ENCODE measurements around the gene RBBP8.
A peak's percentile ranks its signal among the peaks of the same experiment; 100 is the strongest.

The RBBP8 gene

DNA sequence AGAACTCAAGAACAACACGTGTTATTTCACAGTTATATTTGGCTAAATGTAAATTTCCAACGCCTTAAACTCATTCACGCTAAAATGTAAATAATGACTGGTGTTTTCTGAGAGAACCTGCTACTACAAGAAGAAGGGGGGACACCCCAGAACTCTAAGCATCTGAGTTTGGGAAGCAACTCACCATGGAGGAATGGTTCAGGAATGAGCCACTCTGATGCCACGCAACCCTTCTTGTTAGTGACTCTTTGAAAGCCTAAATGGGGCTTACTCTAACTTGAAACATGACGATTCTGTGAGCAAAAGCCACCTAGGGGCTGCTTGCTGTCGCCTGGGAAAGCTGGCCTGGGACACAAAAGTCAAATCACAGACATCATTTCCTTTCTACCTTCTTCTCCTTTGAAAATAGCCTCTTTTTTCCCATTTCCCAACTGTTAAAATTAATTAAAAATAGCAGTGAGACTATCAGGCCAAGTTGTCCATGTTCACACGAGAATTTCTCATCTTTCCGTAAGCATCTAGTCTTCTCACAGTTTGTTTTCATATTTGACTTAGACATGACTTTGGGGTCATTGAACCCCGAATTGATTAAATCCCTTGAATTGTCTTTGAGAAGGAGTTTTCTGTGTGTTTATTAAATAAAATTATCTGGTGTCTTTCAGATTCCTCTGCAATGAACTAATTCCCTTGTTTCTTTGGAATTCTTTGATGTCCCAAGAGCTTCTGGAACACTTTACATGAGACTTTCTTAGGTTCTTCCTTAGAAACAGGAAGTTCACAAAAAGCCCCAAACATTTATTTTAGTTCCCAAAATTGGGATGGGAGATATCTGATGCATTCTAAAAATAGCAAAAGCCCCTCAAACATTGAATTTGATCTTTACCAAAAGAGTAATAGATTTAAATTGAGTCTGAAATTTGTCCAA, 126.7 kb downstream of the RBBP8 start:
- DNase-seq (ENCODE audit: low read depth in 2 of 2), result no peak

DNA sequence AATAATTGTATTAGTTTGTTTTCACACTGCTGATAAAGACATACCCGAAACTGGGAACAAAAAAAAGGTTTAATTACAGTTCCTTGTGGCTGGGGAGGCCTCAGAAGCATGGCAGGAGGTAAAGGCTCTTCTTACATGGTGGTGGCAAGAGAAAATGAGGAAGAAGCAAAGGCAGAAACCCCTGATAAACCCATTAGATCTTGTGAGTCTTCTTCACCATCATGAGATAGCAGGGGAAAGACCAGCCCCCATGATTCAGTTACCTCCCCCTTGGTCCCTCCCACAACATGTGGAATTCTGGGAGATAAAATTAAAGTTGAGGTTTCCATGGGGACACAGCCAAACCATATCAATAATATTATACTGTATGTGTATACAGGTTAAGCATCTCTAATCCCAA, 128.9 kb downstream of the RBBP8 start:
- no peak for DNase-seq (ENCODE audit: low read depth in 2 of 2)

DNA sequence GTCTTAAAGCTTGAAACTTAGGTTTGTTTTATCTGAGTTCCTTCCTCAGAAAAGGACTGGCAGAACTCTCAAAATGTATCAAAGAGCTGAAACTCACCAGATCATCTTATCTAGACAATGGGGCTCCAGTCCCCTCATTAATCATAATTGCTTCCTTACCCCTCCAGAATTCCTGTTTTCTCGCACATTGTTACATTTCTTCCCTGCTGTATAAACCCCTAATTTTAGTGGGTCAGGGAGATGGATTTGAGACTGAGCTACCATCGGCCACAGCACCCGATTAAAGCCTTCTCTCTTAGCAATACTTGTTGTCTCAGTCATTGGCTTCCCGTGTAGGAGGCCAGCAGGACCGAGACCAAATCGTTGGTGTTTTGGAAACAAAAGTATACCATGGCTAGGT, 130.4 kb downstream of the RBBP8 start:
- no peak for DNase-seq (ENCODE audit: low read depth in 2 of 2)

DNA sequence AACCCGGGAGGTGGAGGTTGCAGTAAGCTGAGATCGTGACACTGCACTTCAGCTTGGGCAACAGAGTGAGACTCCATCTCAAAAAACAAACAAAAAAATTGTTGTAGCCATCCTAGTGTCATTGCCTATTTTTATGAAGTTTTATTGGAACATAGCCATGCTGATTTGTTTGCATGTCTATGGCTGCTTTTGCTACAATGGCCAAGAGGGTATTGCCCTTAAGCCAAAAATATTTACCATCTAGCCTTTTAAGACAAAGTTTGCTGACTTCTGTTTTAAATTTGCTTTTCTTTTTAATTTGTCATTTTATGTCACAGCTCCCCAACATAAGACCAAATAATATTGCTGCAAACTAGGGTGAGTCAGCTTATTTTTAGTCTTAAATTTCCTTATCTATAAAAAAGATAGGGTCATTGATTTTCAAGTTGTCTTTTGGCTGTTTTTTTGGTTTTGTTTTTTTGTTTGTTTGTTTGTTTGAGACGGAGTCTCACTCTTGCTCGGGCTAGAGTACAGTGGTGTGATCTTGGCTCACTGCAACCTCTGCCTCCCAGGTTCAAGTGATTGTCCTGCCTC, 132.2 kb downstream of the RBBP8 start:
- no peak for DNase-seq (ENCODE audit: low read depth in 2 of 2)

DNA sequence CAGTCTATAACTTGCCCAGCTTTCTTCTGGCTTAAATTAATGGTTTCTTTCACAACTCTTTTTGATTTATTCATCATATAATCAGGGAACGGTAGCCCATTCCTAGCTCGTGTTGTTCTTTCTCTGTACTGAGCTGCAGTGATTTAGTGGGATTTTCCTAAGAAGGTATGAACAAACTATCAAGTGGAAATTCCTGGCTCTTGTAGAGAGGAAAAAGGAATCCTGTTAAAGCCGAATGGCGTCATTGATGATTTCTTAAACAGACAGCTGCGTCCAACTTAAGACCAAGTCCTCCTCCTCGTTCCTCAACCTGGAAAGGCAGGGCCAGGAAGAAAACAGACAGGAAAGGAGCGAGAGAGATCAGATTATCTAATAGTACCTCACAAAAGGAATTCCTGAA, 132.9 kb downstream of the RBBP8 start:
- DNase-seq (ENCODE audit: low read depth in 2 of 2), result no peak

DNA sequence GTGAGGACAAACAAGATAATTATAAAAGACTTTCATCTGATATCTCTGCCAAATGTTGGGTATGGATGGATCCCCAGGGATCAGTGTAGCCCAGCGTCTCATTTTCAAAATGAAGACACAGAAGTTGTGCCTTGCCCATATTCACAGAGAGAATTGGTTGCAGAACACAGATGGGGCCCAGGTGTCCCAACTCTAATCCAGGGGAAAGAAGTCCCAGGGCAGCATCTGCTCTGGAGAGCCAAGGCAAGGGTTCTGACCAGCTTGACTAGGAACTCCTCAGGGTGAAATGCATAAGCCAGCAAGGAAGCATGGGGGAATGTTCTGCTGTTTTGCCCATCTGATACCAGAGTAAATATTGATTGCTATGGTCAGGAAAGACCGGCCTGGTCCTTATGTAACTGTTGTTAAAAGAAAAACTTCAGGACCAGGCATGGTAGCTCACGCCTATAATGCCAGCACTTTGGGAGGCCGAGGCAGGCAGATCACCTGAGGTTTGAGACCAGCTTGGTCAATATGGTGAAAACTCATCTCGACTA, 133.4 kb downstream of the RBBP8 start:
- DNase-seq (ENCODE audit: low read depth in 2 of 2), result no peak

DNA sequence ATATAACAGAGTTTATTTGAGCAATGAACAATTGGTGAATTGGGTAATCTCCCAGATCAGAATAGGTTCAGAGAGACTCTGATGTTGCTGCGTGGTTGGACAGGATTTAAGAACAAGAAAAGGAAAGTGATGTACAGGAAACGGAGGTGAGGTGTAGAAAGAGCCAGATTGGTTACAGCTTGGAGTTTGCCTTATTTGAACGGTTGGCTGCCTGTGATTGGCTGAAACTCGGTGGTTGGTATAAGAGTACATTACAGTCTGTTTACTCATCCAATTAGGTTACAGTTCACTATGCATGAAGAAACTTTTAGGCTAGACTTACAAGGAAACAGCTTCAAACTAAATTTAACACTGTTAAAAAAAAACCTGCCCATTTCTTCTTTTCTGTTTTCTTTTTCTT, 134.1 kb downstream of the RBBP8 start:
- no peak for DNase-seq (ENCODE audit: low read depth in 2 of 2)

DNA sequence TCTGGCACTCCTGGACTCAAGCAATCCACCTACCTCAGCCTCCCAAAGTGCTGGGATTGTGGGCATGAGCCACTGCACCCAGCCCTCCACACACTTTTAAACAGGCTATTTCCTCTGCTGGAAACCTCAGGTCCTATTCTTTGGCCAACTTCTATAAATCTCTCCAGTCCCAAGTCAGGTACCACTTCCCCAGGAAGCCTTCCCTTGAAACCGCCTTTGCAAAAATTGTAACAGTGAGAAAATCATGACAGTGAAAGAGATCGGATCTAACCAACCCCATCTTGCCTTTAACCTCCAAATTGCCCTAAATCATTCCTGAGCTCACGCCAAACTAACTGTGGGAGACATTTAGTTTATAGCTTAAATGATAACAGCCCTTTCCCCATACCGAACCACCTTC, 134.9 kb downstream of the RBBP8 start:
- DNase-seq (ENCODE audit: low read depth in 2 of 2), result no peak

DNA sequence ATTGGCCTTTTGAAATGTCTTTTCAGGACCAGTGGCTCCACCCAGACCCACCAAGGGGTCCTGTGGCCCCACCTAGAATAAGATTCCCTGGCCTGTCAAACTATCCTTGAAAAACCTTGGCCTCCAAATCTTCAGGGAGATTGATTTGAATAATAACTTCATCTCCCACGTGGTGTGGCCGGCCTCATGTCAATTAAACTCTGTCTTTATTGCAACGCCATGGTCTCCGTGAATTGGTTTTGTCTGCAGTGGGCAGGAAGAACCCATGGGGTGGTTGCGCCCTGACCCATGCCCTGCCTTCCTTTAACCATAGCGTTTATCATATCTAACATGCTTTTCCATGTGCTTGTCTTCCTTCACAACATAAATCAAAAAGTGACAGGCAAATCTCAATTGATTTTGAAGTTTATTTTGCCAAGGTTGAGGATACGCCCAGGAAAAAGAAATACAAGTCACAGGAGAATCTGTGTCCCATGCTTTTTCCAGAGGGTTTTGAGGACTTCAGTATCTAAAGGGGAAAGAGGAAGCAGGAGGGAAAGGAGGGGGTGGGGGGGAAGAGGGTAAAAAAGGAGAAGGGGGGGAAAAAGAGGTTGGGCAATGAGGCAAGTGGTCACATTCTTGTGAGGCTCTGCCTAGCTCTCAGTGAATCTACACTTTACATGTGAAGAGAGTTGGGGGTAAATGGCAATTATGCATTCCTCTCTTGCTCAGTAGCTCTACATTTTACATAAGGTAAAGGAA, 135.6 kb downstream of the RBBP8 start:
- no peak for DNase-seq (ENCODE audit: low read depth in 2 of 2)

DNA sequence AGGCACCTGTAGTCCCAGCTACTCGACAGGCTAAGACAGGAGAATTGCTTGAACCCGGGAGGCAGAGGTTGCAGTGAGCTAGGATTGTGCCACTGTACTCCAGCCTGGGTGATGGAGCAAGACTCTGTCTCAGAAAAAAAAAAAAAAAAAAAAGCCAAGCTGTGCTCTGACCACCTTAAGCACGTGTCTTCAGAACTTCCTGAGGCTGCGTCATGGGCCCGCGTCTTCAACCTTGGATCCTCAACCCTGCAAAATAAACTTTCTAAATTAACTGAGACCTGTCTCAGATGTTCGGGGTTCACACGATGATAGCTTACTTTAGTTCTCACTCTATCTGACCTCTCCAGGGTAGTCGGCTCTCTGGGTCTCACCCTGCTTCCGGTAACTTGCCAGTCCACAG, 136.4 kb downstream of the RBBP8 start:
- DNase-seq (ENCODE audit: low read depth in 2 of 2), result no peak

DNA sequence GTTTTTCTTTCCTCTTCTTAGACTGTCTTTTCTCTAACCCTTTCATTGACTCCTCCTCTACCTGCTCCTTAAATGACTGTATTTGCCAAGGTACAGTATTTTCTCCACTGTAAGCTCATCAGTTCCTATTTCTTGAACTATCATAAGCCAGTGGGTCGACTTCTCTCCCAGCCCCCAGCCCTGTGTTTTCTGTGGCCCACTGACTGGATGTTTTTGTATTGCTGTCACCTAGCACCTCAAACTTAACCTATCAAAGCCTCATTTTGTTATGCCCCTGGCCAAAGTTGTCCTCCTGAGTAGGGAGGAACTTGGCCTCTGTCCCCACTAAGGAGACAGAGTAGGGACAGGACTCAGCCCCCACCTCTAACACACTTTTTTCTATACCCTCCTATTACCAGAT, 136.8 kb downstream of the RBBP8 start:
- no peak for DNase-seq (ENCODE audit: low read depth in 2 of 2)

DNA sequence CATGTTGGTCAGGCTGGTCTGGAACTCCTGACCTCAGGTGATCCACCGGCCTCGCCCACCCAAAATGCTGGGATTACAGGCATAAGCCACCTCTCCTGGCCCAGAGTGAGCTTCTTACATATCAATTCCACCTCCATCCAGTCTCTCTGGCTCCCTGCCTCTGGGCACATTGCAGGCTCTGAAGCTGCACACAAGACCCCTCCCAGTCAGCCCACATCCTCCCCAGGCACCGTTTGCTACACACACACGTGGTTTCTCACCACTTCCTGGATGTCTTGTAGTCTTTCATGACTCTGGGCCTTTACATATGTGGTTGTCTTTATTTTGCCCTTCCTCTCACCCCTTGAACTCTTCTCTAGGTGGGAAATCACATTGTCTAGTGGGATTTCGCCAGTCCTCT, 138.2 kb downstream of the RBBP8 start:
- peak; percentile 58 to 71 for DNase-seq (ENCODE audit: low read depth in 2 of 2)

DNA sequence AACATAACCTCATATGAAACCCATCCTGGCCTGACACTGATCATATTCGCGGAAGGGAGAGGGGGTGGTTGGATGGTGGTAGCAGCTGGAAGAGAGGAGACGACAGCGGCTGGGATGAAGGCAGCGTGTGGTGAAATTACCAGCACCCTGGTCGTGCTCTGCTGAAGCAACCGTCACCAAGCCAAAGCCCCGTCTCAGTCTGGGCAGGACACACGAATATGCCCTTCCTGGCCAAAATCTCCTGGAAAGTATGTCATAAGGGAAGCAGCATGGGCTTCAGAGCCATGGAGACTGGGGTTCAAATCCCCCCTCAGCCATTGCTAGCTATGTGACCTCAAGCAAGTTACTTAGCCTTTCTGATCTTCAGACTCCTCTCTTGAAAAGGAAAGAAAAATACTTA, 139.0 kb downstream of the RBBP8 start:
- no peak for DNase-seq (ENCODE audit: low read depth in 2 of 2)

DNA sequence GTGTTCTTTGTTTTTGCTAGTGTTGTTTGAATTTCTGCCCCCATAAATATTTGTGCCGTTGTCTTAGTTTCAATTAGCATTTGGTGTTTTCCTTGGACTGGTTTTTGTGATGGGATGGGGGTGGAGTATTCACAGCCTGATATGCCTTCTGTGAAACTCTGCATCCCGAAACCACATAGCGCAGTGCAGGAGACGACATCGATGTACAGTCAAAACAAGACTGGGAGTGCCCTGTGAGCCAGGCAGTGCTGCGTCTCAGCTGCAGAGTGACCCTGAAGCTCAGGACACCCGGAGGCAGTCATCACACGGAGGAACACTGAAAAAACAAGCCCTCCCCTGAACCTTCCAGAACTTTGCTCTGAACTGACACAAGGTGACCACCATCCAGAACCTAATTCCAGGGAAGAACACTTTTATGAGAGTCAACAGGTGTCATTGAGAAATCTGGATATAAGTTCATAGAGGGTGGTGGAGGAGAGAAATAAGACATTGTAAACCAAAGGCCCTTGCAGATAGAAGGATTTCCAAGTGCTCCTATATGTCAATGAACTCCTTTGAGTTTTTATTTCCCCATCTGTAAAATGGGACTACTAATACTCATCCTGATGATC, 141.0 kb downstream of the RBBP8 start:
- no peak for DNase-seq (ENCODE audit: low read depth in 2 of 2)

Measured in stimulated activated CD8-positive, alpha-beta memory T cell treated with anti-CD3 and anti-CD28 coated beads, Interleukin-15, amount 100 ng/mL, for 4 hours (primary cell).